Fibroblast of the aortic adventitia (primary cell): ENCODE results near the gene ELOVL7. TPM values are rescaled to one million over a fixed set of nuclear protein-coding genes. Genes with fewer than 3 reads are reported as not detected.
"Not testable (repeated sequence)": the region's sequence is repeated elsewhere in the genome, so short reads cannot be mapped to it uniquely, and the experiment has no call there.

ENCODE experiments used
- DNase-seq: peaks from one replicate; pipeline ENCODE4 v3.0.0-alpha.2; 2010; ENCODE audit warnings: low read depth
- H3K4me3 ChIP-seq: 2 replicates; pipeline ENCODE4 v1.5.1; 2011; ENCODE audit warnings: low read depth, mild to moderate bottlenecking, control low read depth, low read length, moderate library complexity
- CTCF ChIP-seq: IDR thresholded peaks from 2 replicates; pipeline ENCODE4 v1.5.1; 2011; ENCODE audit warnings: mild to moderate bottlenecking, low read length, control low read depth, inconsistent platforms; ENCODE audit not compliant: insufficient read depth
- total RNA-seq: library from RNA; depleted of rRNA; stranded (reverse); fragments of >200 nt; gene quantifications from 2 replicates; pipeline ENCODE4 v1.2.3, GENCODE V29; 2012; ENCODE audit warnings: low replicate concordance

Gene ELOVL7
- total RNA-seq, 1 donor: 0.18 TPM

GRCh38 chr5:60743511-60744314 is 100.4 kb downstream of the ELOVL7 start:
- no peak for TF ChIP-seq CTCF
- H3K4me3 ChIP-seq: no peak overlapping the region
- no peak for DNase-seq

DNA sequence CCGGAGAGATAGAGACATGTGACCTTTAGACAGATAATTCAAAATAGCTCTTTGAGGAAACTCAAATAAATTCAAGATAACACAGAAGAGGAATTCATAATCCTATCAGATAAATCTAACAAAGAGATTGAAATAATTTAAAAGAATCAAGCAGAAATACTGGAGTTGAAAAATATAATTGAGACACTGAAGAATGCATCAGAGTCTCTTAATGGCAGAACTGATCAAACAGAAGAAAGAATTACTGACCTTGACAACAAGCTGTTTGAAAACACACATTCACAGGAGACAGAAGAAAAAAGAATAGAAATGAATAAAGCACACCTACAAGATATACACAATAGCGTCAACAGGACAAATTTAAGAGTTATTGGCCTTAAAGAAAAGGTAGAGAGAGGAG is 103.7 kb downstream of the ELOVL7 start:
- H3K4me3 ChIP-seq: no peak overlapping the region
- TF ChIP-seq CTCF: no peak
- DNase-seq: no peak

GRCh38 chr5:60738933-60739332 is 105.1 kb downstream of the ELOVL7 start:
- H3K4me3 ChIP-seq: no peak overlapping the region
- no peak for TF ChIP-seq CTCF
- DNase-seq: no peak

GRCh38 chr5:60738461-60738860 is 105.6 kb downstream of the ELOVL7 start:
- TF ChIP-seq CTCF: no peak
- no peak for DNase-seq
- H3K4me3 ChIP-seq: no peak overlapping the region

- H3K4me3 ChIP-seq, DNase-seq: not testable (repeated sequence)
Measured at GRCh38 chr5:60730858-60731257, 113.2 kb downstream of the ELOVL7 start.

DNA sequence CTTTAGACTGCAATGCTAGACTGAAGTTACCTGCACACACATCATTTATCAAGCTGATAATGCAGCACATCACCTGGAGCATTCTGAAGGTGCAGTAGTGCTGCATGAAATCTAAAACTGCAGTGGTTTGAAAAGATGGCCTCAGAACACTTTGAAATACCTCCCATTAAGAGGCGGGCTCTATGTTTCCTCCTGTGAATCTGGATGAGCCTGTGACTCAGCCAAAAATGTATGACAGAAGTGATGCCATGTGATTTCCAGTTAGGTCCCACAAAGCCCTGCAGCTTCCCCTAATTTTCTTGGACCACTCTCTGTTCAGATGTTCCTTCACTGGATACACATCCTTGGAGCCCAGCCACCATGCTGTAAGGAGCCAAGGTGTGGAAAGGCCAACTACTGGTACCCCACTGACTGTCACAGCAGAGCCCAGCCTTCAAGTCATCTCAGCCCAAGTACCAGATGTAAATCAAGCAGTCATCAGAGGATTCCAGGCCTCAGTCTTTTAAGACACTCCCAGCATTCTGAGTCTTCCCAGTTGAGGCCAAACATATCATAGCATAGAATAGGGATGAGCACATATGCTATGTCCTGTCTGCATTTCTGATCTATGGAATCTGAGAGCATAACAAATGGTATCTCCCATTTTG is 116.9 kb downstream of the ELOVL7 start:
- H3K4me3 ChIP-seq: no peak overlapping the region
- TF ChIP-seq CTCF: no peak
- DNase-seq: no peak

GRCh38 chr5:60724126-60724525 is 119.9 kb downstream of the ELOVL7 start:
- no peak for TF ChIP-seq CTCF
- no peak overlapping the region for H3K4me3 ChIP-seq
- DNase-seq: no peak
